GM18526 (cell line): ENCODE measurements around the gene ANKRD17.

Experiments
- POLR2A ChIP-seq: IDR thresholded peaks from 3 replicates; pipeline ENCODE4 v1.6.1; 2011; ENCODE audit not compliant: insufficient read length; ENCODE audit errors: extremely low read depth

Gene ANKRD17

GRCh38 chr4:73103799-73104503, 154.6 kb downstream of the ANKRD17 start:
- TF ChIP-seq POLR2A, result no peak

DNA sequence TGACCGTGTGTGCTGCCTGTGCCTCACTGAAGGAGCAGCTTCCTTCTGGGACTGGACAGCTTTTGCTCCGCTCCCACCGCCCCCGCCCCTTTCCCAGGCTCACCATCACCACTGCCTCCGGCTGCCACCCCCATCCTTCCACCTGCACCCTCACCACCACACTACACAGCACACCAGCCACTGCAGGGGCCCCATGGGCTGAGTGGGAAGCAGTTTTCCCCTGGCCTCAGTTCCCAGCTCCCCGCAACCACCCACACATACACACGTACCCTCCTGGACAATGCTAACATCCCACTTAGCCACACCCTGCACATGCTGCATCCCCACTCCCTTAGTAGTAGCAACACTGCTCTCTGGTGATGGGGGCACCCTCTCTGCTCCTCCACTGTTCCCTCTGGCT, 159.5 kb downstream of the ANKRD17 start:
- no peak for TF ChIP-seq POLR2A

- TF ChIP-seq POLR2A, result no peak
Measured at GRCh38 chr4:73098713-73099112, 159.9 kb downstream of the ANKRD17 start.

GRCh38 chr4:73098016-73098415, 160.6 kb downstream of the ANKRD17 start:
- TF ChIP-seq POLR2A, result no peak

DNA sequence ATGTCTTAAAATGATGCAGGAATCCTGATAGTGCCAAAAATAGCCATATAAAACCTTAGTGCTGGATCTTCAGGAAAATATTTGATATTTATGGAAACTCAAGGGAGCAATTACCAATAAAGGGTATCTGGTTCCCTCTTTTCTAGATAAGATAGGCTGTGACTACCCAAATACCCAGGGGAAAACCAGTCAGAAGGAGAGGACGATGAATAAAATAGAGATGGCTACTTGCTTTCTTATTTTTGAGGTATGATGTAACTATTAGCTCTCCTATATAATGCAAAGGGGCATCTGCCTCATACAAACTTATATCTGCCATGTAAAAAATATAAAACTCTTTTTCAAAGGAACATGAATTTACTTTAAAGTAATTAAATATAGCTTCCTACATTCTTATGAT, 165.7 kb downstream of the ANKRD17 start:
- no peak for TF ChIP-seq POLR2A

- no peak for TF ChIP-seq POLR2A
Measured at GRCh38 chr4:73090738-73091137, 167.9 kb downstream of the ANKRD17 start.

- TF ChIP-seq POLR2A, result no peak
Measured at GRCh38 chr4:73087871-73088270, 170.7 kb downstream of the ANKRD17 start.

- no peak for TF ChIP-seq POLR2A
Measured at GRCh38 chr4:73086095-73086868, 172.3 kb downstream of the ANKRD17 start.

GRCh38 chr4:73080789-73081188, 177.8 kb downstream of the ANKRD17 start:
- no peak for TF ChIP-seq POLR2A

- TF ChIP-seq POLR2A, result no peak
Measured at GRCh38 chr4:73075832-73076231, 182.8 kb downstream of the ANKRD17 start.

DNA sequence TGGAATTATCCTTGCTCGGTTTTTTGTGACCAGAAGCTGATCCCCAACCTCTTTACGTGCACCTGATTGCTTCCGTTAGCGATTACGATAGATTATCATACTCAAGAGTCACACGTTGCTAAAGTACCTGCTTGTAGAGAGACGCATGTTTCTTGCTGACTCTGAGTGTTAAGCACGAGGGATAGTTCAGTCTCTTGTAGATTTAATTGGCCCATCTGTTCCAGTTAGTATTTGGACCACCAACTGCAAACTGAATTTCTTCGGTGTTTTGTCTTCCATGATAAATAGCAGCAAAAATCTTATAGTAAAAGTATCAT, 188.6 kb downstream of the ANKRD17 start:
- no peak for TF ChIP-seq POLR2A

- TF ChIP-seq POLR2A, result peak; percentile 96
Measured at GRCh38 chr4:73069338-73070073, 189.1 kb downstream of the ANKRD17 start, which contains the start of gene COX18. Gene COX18 (minus strand): TSS chr4:73069716. CDS start chr4:73069649, 67 bp downstream.

DNA sequence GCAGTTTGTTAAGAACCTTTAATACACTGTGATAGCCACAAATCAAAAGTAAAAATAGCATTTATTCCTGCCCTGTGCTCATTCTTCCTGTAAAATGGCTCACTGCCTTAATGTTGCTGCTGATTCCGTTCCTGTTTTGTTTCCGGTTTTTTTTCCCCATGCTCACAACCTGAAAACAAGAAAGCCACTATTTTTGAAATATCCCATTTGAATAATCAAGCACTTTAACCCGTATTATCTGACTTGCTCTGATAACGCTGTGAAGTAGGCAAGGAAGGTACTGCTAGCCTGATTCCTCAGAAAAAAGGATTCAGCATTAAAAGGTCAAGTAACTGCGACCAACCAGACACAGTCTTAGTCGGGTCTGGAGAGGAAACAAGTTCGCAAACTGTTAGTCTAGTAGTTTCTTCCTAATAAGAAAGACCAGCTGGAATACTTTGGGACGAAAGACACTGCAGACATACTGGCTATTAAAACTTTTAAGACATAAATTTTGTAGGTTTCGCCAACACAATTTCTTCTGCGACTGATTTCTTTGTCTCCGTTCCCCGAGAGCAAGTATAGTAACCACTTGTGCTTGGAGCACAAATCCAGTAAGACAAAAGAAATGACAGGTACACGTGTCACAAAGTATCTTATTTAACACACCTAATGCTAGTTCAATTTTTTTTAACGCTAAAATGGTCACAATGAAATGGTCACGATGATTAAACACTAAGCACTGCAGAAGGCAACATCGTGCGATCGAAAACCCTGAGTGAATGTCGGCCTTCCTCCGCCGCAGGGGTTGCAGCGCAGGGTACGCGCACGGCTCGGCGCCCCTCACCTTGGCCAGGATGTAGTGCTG, 189.9 kb downstream of the ANKRD17 start:
- TF ChIP-seq POLR2A, result no peak

GRCh38 chr4:73067971-73068394, 190.6 kb downstream of the ANKRD17 start:
- TF ChIP-seq POLR2A, result no peak

DNA sequence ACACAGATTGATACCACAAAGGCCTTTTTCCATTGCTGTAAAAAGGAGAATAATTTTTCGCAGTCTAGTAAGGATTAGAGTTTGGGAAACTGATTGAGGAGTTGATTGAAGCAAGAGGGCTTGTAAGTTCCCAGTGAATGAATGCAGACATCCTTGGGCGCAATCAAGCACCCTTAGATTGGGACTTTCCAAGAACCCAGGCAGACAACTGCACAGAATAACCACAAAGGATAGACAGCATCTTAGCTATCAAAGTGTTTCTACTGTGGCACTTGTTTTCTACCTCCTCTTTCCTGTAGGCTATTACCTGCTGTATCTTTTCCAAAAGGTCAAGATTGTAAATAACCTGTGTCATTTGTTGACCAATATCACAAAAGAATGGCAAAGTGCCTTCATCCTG, 191.7 kb downstream of the ANKRD17 start:
- TF ChIP-seq POLR2A, result no peak
